GM12878 (cell line): ENCODE measurements around the gene CKB. TPM values are rescaled to one million over a fixed set of nuclear protein-coding genes. Genes with fewer than 3 reads are reported as not detected.

Experiments used
- ATAC-seq: fragments of 200-7000 bp; cut with Tn5 transposase; 3 replicates; pipeline ENCODE4 v1.9.1; 2020; ENCODE audit warnings: mild to moderate bottlenecking, moderate library complexity
- BruUV-seq: library from RNA; stranded (reverse); fragments of 400-500 nt; replicated peaks from 2 replicates; lab custom pipeline; 2021; lab: Mats Ljungman, UMichigan
- CTCF ChIA-PET: fragments of 300-600 bp; sonication (Branson Sonifier 250); formaldehyde crosslinking; extraction: SDS; loops from one replicate; lab custom pipeline; 2021; ENCODE audit warnings: inconsistent platforms; lab: Yijun Ruan, JAX
- POLR2A ChIA-PET: fragments of 350-600 bp; formaldehyde crosslinking; extraction: SDS; loops from one replicate; lab custom pipeline; 2021; ENCODE audit warnings: inconsistent platforms; lab: Charles Lee
- RAD21 ChIA-PET: fragments of 300-600 bp; sonication (Branson Sonifier 250); formaldehyde crosslinking; loops from one replicate; lab custom pipeline; 2023; ENCODE audit warnings: antibody characterized with exemption; ENCODE audit not compliant: unreplicated experiment; lab: Charles Lee
- SMC1A ChIA-PET: fragments of 300-600 bp; sonication (Branson Sonifier 250); formaldehyde crosslinking; loops from one replicate; lab custom pipeline; 2023; ENCODE audit not compliant: unreplicated experiment, uncharacterized antibody; lab: Charles Lee
- DNase-seq: peaks from one replicate; pipeline ENCODE4 v3.0.0-alpha.2; 2011; ENCODE audit warnings: low read depth, low spot score
- FAIRE-seq: peaks from 3 replicates; lab custom pipeline; 2011; peaks lifted over from hg19 to GRCh38; lab: Jason Lieb, UNC
- H2AFZ ChIP-seq: 2 replicates; pipeline ENCODE4 v1.6.0; 2011; ENCODE audit warnings: low read depth, low read length, control low read depth; ENCODE audit not compliant: control insufficient read depth
- H3K27ac ChIP-seq: 2 replicates; pipeline ENCODE4 v1.5.1; 2011; ENCODE audit warnings: control low read depth; ENCODE audit not compliant: control insufficient read depth, insufficient read depth
- H3K27me3 ChIP-seq, 2 experiments: replicated peaks in 1 of 2; 2 replicates each; pipeline versions ENCODE4 v1.6.0 to v1.6.1; 2011; ENCODE audit warnings: low read length in 1 of 2; ENCODE audit not compliant: control insufficient read depth in 2 of 2, insufficient read depth in 2 of 2
- H3K36me3 ChIP-seq, 2 experiments: 2 replicates each; pipeline ENCODE4 v1.5.1; 2011; ENCODE audit warnings: low read length in 1 of 2; ENCODE audit not compliant: control insufficient read depth in 2 of 2, insufficient read depth in 2 of 2
- H3K4me1 ChIP-seq: 2 replicates; pipeline ENCODE4 v1.6.1; 2011; ENCODE audit warnings: mild to moderate bottlenecking, low read length, moderate library complexity, mixed read lengths; ENCODE audit not compliant: control insufficient read depth, insufficient read depth
- H3K4me2 ChIP-seq: 2 replicates; pipeline ENCODE4 v1.6.0; 2011; ENCODE audit warnings: control low read depth; ENCODE audit not compliant: control insufficient read depth, insufficient read depth
- H3K4me3 ChIP-seq: fragments of 200-600 bp; sonication (generic); 2 replicates; pipeline ENCODE4 v1.5.1; 2016
- H3K79me2 ChIP-seq: 2 replicates; pipeline ENCODE4 v1.6.0; 2011; ENCODE audit warnings: low read length; ENCODE audit not compliant: control insufficient read depth, insufficient read depth
- H3K9ac ChIP-seq: 2 replicates; pipeline ENCODE4 v1.8.0; 2011; ENCODE audit warnings: low read length, control low read depth, mixed read lengths; ENCODE audit not compliant: control insufficient read depth, insufficient read depth
- H3K9me3 ChIP-seq: replicated peaks from 3 replicates; pipeline ENCODE4 v1.5.1; 2011; ENCODE audit warnings: mild to moderate bottlenecking, low read length; ENCODE audit not compliant: control insufficient read depth, insufficient read depth
- H4K20me1 ChIP-seq: 2 replicates; pipeline ENCODE4 v1.6.0; 2011; ENCODE audit not compliant: control insufficient read depth, insufficient read depth
- ATF3 ChIP-seq: IDR thresholded peaks from 2 replicates; pipeline ENCODE4 v1.6.1; 2011; ENCODE audit warnings: low read depth, mild to moderate bottlenecking, low read length, moderate library complexity, borderline replicate concordance; ENCODE audit errors: extremely low read depth
- E2F4 ChIP-seq: IDR thresholded peaks from 2 replicates; pipeline ENCODE4 v1.6.1; 2012; ENCODE audit warnings: low read depth, low read length, improper control_type of control experiment
- IKZF1 ChIP-seq: fragments of 450-650 bp; conservative IDR thresholded peaks from 2 replicates; pipeline ENCODE4 v1.6.1; 2017; ENCODE audit warnings: antibody characterized with exemption, mild to moderate bottlenecking
- REST ChIP-seq: IDR thresholded peaks from 2 replicates; pipeline ENCODE4 v1.6.1; 2012; ENCODE audit warnings: mild to moderate bottlenecking, low read depth, low read length
- RFX5 ChIP-seq: IDR thresholded peaks from 2 replicates; pipeline ENCODE4 v1.6.1; 2011; ENCODE audit warnings: low read depth, low read length, improper control_type of control experiment
- SIN3A ChIP-seq: IDR thresholded peaks from 2 replicates; pipeline ENCODE4 v1.6.1; 2012; ENCODE audit warnings: low read depth, low read length, improper control_type of control experiment
- ZNF24 ChIP-seq: fragments of 450-650 bp; IDR thresholded peaks from 2 replicates; pipeline ENCODE4 v1.6.1; 2017; ENCODE audit warnings: antibody characterized with exemption, mild to moderate bottlenecking
- ZNF687 ChIP-seq: fragments of 450-650 bp; IDR thresholded peaks from 2 replicates; pipeline ENCODE4 v1.6.1; 2017; ENCODE audit warnings: mild to moderate bottlenecking, moderate library complexity
- ZZZ3 ChIP-seq: IDR thresholded peaks from 2 replicates; pipeline ENCODE4 v1.6.1; 2011; ENCODE audit warnings: low read depth; ENCODE audit not compliant: control insufficient read depth, insufficient read length
- WGBS: methylation state at CpG from one replicate; pipeline ENCODE4 v1.1.6; 2016; ENCODE audit warnings: low lambda C conversion rate; ENCODE audit not compliant: insufficient replicate concordance, insufficient coverage; ENCODE audit errors: missing lambda C conversion rate; 5-methylcytosine and 5-hydroxymethylcytosine counted together
- in situ Hi-C: fragments of 300-500 bp; cut with MboI; formaldehyde crosslinking; loops from 9 replicates; pipeline ENCODE4 v1.14.3; 2018; ENCODE audit warnings: mixed read lengths
- intact Hi-C: fragments of 100-400 bp; cut with micrococcal nuclease; formaldehyde crosslinking; loops from one replicate; pipeline ENCODE4 v1.14.2; 2022; ENCODE audit not compliant: unreplicated experiment
- polyA plus RNA-seq, 11 experiments: library from polyadenylated mRNA; depleted of rRNA in 4 of 11; unstranded in 6 of 11; stranded (reverse) in 5 of 11; fragments of >200 nt; fragmentation: Nextera tagmentation in 4 of 11; fragmentation: Illumina TruSeq in 1 of 11; extraction: Ambion mirVana in 4 of 11; extraction: Trizol in 1 of 11; gene quantifications; 1 replicate in 1 of 11; 2 replicates in 10 of 11; pipeline versions ENCODE4 v1.2.1 to v1.2.3, GENCODE V29; 2011 to 2016; ENCODE audit warnings: inconsistent platforms in 2 of 11, missing spikeins in 2 of 11, low read depth in 1 of 11
- total RNA-seq, 4 experiments: library from RNA; depleted of rRNA in 3 of 4; stranded (reverse); fragments of >200 nt in 3 of 4; fragmentation: Illumina TruSeq in 1 of 4; extraction: Trizol in 1 of 4; gene quantifications; 2 replicates each; pipeline versions ENCODE4 v1.2.1 to v1.2.3, GENCODE V29; 2013 to 2021
- TF ChIP-seq, protein P1 (sequence below): fragments of 450-650 bp; IDR thresholded peaks from 2 replicates; pipeline ENCODE4 v1.6.1; 2017; ENCODE audit warnings: borderline replicate concordance
- TF ChIP-seq, protein P2 (sequence below): IDR thresholded peaks from 2 replicates; pipeline ENCODE4 v1.6.1; 2012; ENCODE audit warnings: low read depth, low read length, improper control_type of control experiment

Gene CKB
- total and polyA plus RNA-seq, 10 of the 15 experiments (the other 5 are each of a cell fraction or from before 2014, with no cell fraction given), result 0.40 to 6.1 (median 2.3) TPM

GRCh38 chr14:103535891-103536565 lies 13.4 kb upstream of the CKB start:
- no peaks in the 10 kb centered on the region; the same call in 1 of the 2 replicates for H3K4me1 ChIP-seq
- DNase-seq (no peak), FAIRE-seq (no peak), ATAC-seq (no peak)
- H3K9ac ChIP-seq, result no peak overlapping the region
- in situ Hi-C loops, result no loop called here
- no peak overlapping the region for H2AFZ ChIP-seq
- no peak overlapping the region for H3K4me3 ChIP-seq
- SMC1A ChIA-PET, result no interaction called here
- H3K9me3 ChIP-seq, result no peaks in the 10 kb centered on the region
- H3K36me3 ChIP-seq, result peaks cover 0 to 6% of the 10 kb centered on the region in 2 experiments; a peak in 2 of 4 replicates
- H3K27ac ChIP-seq, result no peak overlapping the region
- no peak overlapping the region for H3K4me2 ChIP-seq
- CTCF ChIA-PET, result no interaction called here
- H3K27me3 ChIP-seq, result no peaks in the 10 kb centered on the region
- peaks cover 4% of the 10 kb centered on the region for H3K79me2 ChIP-seq
- RAD21 ChIA-PET, result no interaction called here
- POLR2A ChIA-PET, result no interaction called here
- H4K20me1 ChIP-seq, result no peaks in the 10 kb centered on the region
- intact Hi-C loops, result no loop called here
- no TSS peak for BruUV-seq
- 87% methylated on average over 11 of the region's 11 CpGs for WGBS
- no peak for TF ChIP-seq REST
- TF ChIP-seq RFX5, result no peak
- TF ChIP-seq E2F4, result no peak
- TF ChIP-seq, protein P1, sequence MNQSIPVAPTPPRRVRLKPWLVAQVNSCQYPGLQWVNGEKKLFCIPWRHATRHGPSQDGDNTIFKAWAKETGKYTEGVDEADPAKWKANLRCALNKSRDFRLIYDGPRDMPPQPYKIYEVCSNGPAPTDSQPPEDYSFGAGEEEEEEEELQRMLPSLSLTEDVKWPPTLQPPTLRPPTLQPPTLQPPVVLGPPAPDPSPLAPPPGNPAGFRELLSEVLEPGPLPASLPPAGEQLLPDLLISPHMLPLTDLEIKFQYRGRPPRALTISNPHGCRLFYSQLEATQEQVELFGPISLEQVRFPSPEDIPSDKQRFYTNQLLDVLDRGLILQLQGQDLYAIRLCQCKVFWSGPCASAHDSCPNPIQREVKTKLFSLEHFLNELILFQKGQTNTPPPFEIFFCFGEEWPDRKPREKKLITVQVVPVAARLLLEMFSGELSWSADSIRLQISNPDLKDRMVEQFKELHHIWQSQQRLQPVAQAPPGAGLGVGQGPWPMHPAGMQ, result no peak
- TF ChIP-seq SIN3A, result no peak
- no peak for TF ChIP-seq ZNF24
- no peak for TF ChIP-seq ZZZ3
- no peak for TF ChIP-seq ATF3
- no peak for TF ChIP-seq ZNF687
- TF ChIP-seq, protein P2, sequence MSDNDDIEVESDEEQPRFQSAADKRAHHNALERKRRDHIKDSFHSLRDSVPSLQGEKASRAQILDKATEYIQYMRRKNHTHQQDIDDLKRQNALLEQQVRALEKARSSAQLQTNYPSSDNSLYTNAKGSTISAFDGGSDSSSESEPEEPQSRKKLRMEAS, result no peak
- TF ChIP-seq IKZF1, result no peak
